Stomach (tissue), 9 donors: ENCODE measurements around the gene RPL35. TPM values are rescaled to one million over a fixed set of nuclear protein-coding genes. Genes with fewer than 3 reads are reported as not detected.

Experiments
- DNase-seq, 2 donors: peaks; one replicate each; pipeline versions ENCODE4 v3.0.0 to v3.0.0-alpha.2; 2013 to 2019
- H3K27ac ChIP-seq, 5 donors: fragments of 200-600 bp in 4 of 5; sonication (generic) in 4 of 5; one replicate each; pipeline ENCODE4 v1.5.1; 2013 to 2019; ENCODE audit warnings: mild to moderate bottlenecking in 1 of 5, moderate library complexity in 1 of 5
- H3K27me3 ChIP-seq, 3 donors: fragments of 200-600 bp; sonication (generic); one replicate each; pipeline ENCODE4 v1.5.1; 2017 to 2019; ENCODE audit warnings: mixed run types in 1 of 3
- H3K36me3 ChIP-seq, 4 donors: fragments of 200-600 bp; sonication (generic); 1 replicate in 3 of 4; 2 replicates in 1 of 4; pipeline ENCODE4 v1.5.1; 2016 to 2019
- H3K4me1 ChIP-seq, 4 donors: fragments of 200-600 bp; sonication (generic); one replicate each; pipeline ENCODE4 v1.5.1; 2016 to 2019
- H3K4me3 ChIP-seq, 4 donors: fragments of 200-600 bp; sonication (generic) in 3 of 4; one replicate each; pipeline ENCODE4 v1.5.1; 2016 to 2019; ENCODE audit warnings: mild to moderate bottlenecking in 1 of 4
- H3K9me3 ChIP-seq, 4 donors: fragments of 200-600 bp; sonication (generic); one replicate each; pipeline ENCODE4 v1.5.1; 2016 to 2019
- EP300 ChIP-seq: sonication (generic); formaldehyde crosslinking; IDR thresholded peaks from one replicate; pipeline ENCODE4 v1.6.1; 2017; ENCODE audit warnings: antibody characterized with exemption
- POLR2A ChIP-seq, 4 donors: fragments of 450-650 bp; IDR thresholded peaks; one replicate each; pipeline ENCODE4 v1.6.1; 2016; ENCODE audit warnings: antibody characterized with exemption in 4 of 4, control low read depth in 2 of 4, mild to moderate bottlenecking in 1 of 4, moderate library complexity in 1 of 4
- POLR2AphosphoS5 ChIP-seq, 3 donors: sonication (generic); formaldehyde crosslinking; IDR thresholded peaks; one replicate each; pipeline ENCODE4 v1.6.1; 2016; ENCODE audit warnings: antibody characterized with exemption in 3 of 3
- WGBS, 5 donors: extraction: QIAGEN DNeasy Blood & Tissue Kit in 3 of 5; methylation state at CpG; one replicate each; pipeline versions ENCODE4 v1.1.5 to v1.1.7; 2013 to 2018; 5-methylcytosine and 5-hydroxymethylcytosine counted together
- intact Hi-C: fragments of 100-400 bp; cut with DNase I; formaldehyde crosslinking; loops from one replicate; pipeline ENCODE4 v1.15.1; 2023; ENCODE audit warnings: low total_unique reads
- polyA plus RNA-seq, 3 donors: library from polyadenylated mRNA; stranded (reverse); fragments of 200-250 nt; gene quantifications; one replicate each; pipeline ENCODE4 v1.2.3, GENCODE V29; 2013
- total RNA-seq, 5 donors: library from RNA; depleted of rRNA; stranded (reverse); fragments of >200 nt; gene quantifications; one replicate each; pipeline versions ENCODE4 v1.1.0 to v1.2.3, GENCODE V29; 2014 to 2016
- TF ChIP-seq, protein P1 (sequence below), 7 experiments: fragments of 450-650 bp in 4 of 7; fragments of 200-600 bp in 3 of 7; sonication (generic) in 3 of 7; IDR thresholded peaks; one replicate each; pipeline ENCODE4 v1.5.1; 2016 to 2019; ENCODE audit warnings: antibody characterized with exemption in 7 of 7, control low read depth in 2 of 7, mild to moderate bottlenecking in 1 of 7
- donor health status: healthy with polysubstance abuse.
- donor health status: Bipolar disorder and iron deficiency.
- donor health status: healthy.

The RPL35 gene
- total and polyA plus RNA-seq, 8 donors = 941 to 6,131 (median 1,860) TPM

DNA sequence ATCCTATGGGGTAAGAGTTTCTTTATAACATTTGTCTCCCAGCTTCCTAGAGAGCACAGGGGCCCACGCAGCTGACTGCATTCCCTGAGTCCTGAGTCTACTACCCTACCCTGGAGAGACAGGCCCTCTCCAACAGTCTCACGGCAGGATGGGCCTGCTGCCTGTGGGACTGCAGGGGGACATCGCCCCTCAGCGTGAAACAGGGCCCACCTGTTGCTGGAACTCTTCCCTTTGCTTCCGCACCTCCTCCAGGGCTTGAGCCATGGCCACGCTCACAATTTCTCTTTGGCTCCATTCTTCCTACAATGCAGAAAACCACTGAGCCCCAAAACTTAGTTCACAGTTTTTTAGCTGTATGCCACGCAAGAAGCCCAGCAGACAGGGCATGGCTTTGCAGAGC is 28.4 kb upstream of the RPL35 start:
- intact Hi-C loops = no loop called here
- no peak for DNase-seq
- no peak overlapping the region for H3K4me3 ChIP-seq
- H3K4me1 ChIP-seq = no peaks in the 10 kb centered on the region
- no peaks in the 10 kb centered on the region for H3K9me3 ChIP-seq
- H3K36me3 ChIP-seq = peaks cover 69 to 97% (median 96%) of the 10 kb centered on the region in 4 donors
- TF ChIP-seq EP300 (no peak), POLR2A (IDR thresholded peaks at IDR 0.05) (no peak), POLR2AphosphoS5 (IDR thresholded peaks at IDR 0.05) (no peak)
- TF ChIP-seq, protein P1, sequence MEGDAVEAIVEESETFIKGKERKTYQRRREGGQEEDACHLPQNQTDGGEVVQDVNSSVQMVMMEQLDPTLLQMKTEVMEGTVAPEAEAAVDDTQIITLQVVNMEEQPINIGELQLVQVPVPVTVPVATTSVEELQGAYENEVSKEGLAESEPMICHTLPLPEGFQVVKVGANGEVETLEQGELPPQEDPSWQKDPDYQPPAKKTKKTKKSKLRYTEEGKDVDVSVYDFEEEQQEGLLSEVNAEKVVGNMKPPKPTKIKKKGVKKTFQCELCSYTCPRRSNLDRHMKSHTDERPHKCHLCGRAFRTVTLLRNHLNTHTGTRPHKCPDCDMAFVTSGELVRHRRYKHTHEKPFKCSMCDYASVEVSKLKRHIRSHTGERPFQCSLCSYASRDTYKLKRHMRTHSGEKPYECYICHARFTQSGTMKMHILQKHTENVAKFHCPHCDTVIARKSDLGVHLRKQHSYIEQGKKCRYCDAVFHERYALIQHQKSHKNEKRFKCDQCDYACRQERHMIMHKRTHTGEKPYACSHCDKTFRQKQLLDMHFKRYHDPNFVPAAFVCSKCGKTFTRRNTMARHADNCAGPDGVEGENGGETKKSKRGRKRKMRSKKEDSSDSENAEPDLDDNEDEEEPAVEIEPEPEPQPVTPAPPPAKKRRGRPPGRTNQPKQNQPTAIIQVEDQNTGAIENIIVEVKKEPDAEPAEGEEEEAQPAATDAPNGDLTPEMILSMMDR (IDR thresholded peaks at IDR 0.05) = no peak
- no peak overlapping the region for H3K27ac ChIP-seq
- WGBS, 5 donors = 87 to 98% (median 96%) methylated on average over 7 of the region's 7 CpGs
- H3K27me3 ChIP-seq = no peaks in the 10 kb centered on the region

DNA sequence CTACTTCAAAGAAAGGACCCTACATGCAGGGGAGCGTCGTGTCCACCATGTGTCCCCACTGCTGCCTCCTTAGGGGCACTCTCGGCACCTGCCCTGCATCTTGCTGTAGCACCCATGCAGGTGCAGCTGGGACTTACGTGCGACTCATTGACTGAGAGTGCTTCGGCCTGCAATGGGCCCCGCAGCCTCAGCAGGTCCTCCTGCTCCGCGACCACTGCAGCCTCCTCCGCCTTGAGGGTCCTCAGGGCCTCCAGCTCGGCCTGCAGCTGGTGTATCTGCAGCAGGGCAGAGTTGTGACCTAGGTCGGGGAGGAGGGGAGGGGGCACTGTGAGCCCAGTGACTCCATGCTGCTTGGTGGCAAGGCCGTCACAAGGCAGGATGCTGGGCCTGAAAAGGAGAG is 27.2 kb upstream of the RPL35 start:
- no peaks in the 10 kb centered on the region for H3K4me1 ChIP-seq
- no peaks in the 10 kb centered on the region for H3K27me3 ChIP-seq
- DNase-seq = no peak
- intact Hi-C loops = no loop called here
- no peaks in the 10 kb centered on the region for H3K9me3 ChIP-seq
- peaks cover 72 to 100% (median 100%) of the 10 kb centered on the region in 4 donors for H3K36me3 ChIP-seq
- TF ChIP-seq POLR2AphosphoS5 (IDR thresholded peaks at IDR 0.05) (no peak), EP300 (no peak), POLR2A (IDR thresholded peaks at IDR 0.05) (no peak)
- TF ChIP-seq, protein P1 (IDR thresholded peaks at IDR 0.05) = no peak
- WGBS, 5 donors = 95 to 96% (median 95%) methylated on average over 12 to 13 of the region's 13 CpGs
- no peak overlapping the region for H3K27ac ChIP-seq
- H3K4me3 ChIP-seq = no peak overlapping the region

GRCh38 chr9:124887832-124888231 is 26.1 kb upstream of the RPL35 start:
- H3K4me3 ChIP-seq = no peak overlapping the region
- TF ChIP-seq POLR2A (IDR thresholded peaks at IDR 0.05) (no peak), POLR2AphosphoS5 (IDR thresholded peaks at IDR 0.05) (no peak), EP300 (no peak)
- TF ChIP-seq, protein P1 (IDR thresholded peaks at IDR 0.05) = no peak
- no peak for DNase-seq
- no peaks in the 10 kb centered on the region for H3K27me3 ChIP-seq
- peaks cover 63 to 100% (median 100%) of the 10 kb centered on the region in 4 donors for H3K36me3 ChIP-seq
- H3K4me1 ChIP-seq = no peaks in the 10 kb centered on the region
- intact Hi-C loops = no loop called here
- H3K27ac ChIP-seq = no peak overlapping the region
- WGBS, 5 donors = 84 to 95% (median 88%) methylated on average over 5 of the region's 5 CpGs
- H3K9me3 ChIP-seq = no peaks in the 10 kb centered on the region

DNA sequence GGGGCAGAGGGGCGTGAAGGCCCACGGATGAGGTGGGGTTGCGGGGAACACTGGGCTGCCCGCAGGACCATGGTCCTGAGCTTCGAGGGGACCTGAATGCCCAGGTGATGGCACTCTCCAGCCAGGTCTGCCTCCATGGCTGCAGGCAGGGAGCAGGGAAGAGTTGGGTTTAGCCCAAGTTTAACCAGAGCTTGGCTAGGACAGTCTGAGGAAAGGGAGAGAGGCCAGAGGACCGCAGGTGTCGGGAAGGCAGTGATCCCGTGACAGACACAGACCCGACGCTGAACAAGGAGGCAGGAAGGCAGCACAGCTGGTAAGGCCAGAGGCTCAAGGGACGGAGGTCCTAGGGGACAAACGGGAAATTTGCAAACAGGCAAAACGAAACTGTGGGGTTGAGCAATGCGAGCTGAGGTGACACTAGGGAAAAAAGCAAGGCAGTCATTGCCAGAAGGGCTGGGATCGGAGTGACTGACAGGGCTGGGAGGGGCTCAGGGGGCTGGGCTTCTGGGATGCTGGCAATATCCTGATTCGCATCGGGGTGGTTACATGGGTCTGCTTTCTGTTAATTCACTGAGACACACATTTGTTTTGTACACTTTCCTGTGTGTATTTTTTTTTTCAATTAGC is 25.2 kb upstream of the RPL35 start:
- Histone ChIP-seq H3K27ac (no peak overlapping the region), H3K27me3 (no peaks in the 10 kb centered on the region), H3K4me1 (no peaks in the 10 kb centered on the region), H3K9me3 (no peaks in the 10 kb centered on the region), H3K36me3 (peaks cover 57 to 100% (median 100%) of the 10 kb centered on the region in 4 donors), H3K4me3 (no peak overlapping the region)
- DNase-seq = no peak
- TF ChIP-seq POLR2A (IDR thresholded peaks at IDR 0.05) (no peak), POLR2AphosphoS5 (IDR thresholded peaks at IDR 0.05) (no peak), EP300 (no peak)
- TF ChIP-seq, protein P1 (IDR thresholded peaks at IDR 0.05) = no peak
- intact Hi-C loops = no loop called here
- 88 to 94% (median 91%) methylated on average over 17 of the region's 17 CpGs for WGBS, 5 donors
